CD8-positive, alpha-beta memory T cell (primary cell): ENCODE results near the gene ACP3. TPM values are rescaled to one million over a fixed set of nuclear protein-coding genes. Genes with fewer than 3 reads are reported as not detected.

Source experiments
- CTCF ChIA-PET: fragments of 350-600 bp; sonication (Branson Sonifier 250); formaldehyde crosslinking; loops from one replicate; lab custom pipeline; 2021; ENCODE audit warnings: antibody characterized with exemption; lab: Charles Lee
- POLR2A ChIA-PET: fragments of 350-600 bp; sonication (Branson Sonifier 250); formaldehyde crosslinking; loops from one replicate; lab custom pipeline; 2021; ENCODE audit warnings: antibody characterized with exemption; lab: Charles Lee
- DNase-seq, 5 donors: peaks; one replicate each; pipeline versions ENCODE4 v3.0.0 to v3.0.0-alpha.2; 2020 to 2022; ENCODE audit warnings: mixed read lengths in 1 of 5
- H3K27ac ChIP-seq: one replicate; pipeline ENCODE4 v1.7.0; 2013; ENCODE audit warnings: low read depth, mild to moderate bottlenecking, low read length, moderate library complexity
- H3K27me3 ChIP-seq: 2 replicates; pipeline ENCODE4 v1.7.0; 2013; ENCODE audit warnings: low read length, mild to moderate bottlenecking; ENCODE audit not compliant: insufficient read depth, poor library complexity, severe bottlenecking
- H3K36me3 ChIP-seq: 2 replicates; pipeline ENCODE4 v1.7.0; 2013; ENCODE audit warnings: mild to moderate bottlenecking, low read length, moderate library complexity; ENCODE audit not compliant: insufficient read depth
- H3K4me1 ChIP-seq: 2 replicates; pipeline ENCODE4 v1.7.0; 2013; ENCODE audit warnings: mild to moderate bottlenecking, low read length, moderate library complexity; ENCODE audit not compliant: insufficient read depth
- H3K4me3 ChIP-seq: 2 replicates; pipeline ENCODE4 v1.7.0; 2013; ENCODE audit warnings: mild to moderate bottlenecking, low read length
- H3K9me3 ChIP-seq: 2 replicates; pipeline ENCODE4 v1.7.0; 2013; ENCODE audit warnings: mild to moderate bottlenecking, low read length
- H3K27ac Mint-ChIP-seq, 8 donors: one replicate each; pipeline ENCODE4 v1.8.0; 2020 to 2021; ENCODE audit warnings: mixed read lengths in 8 of 8, mild to moderate bottlenecking in 6 of 8, inconsistent platforms in 3 of 8, moderate library complexity in 3 of 8
- H3K27me3 Mint-ChIP-seq, 2 donors: one replicate each; pipeline ENCODE4 v1.8.0; 2020 to 2021; ENCODE audit warnings: mixed read lengths in 2 of 2, mild to moderate bottlenecking in 1 of 2, moderate library complexity in 1 of 2
- H3K36me3 Mint-ChIP-seq, 3 donors: one replicate each; pipeline ENCODE4 v1.8.0; 2020 to 2021; ENCODE audit warnings: mixed read lengths in 3 of 3, inconsistent platforms in 1 of 3, mild to moderate bottlenecking in 1 of 3
- H3K4me1 Mint-ChIP-seq, 3 donors: one replicate each; pipeline ENCODE4 v1.8.0; 2020 to 2021; ENCODE audit warnings: mixed read lengths in 3 of 3, inconsistent platforms in 1 of 3, mild to moderate bottlenecking in 1 of 3
- H3K4me3 Mint-ChIP-seq, 7 donors: one replicate each; pipeline ENCODE4 v1.8.0; 2020 to 2021; ENCODE audit warnings: mixed read lengths in 7 of 7, mild to moderate bottlenecking in 6 of 7, moderate library complexity in 4 of 7, inconsistent platforms in 2 of 7
- H3K9me3 Mint-ChIP-seq, 5 donors: one replicate each; pipeline ENCODE4 v1.8.0; 2020 to 2022; ENCODE audit warnings: mixed read lengths in 5 of 5, mild to moderate bottlenecking in 3 of 5, moderate library complexity in 2 of 5, inconsistent platforms in 1 of 5
- polyA plus RNA-seq: library from polyadenylated mRNA; unstranded; fragments of 300-500 nt; fragmentation: Illumina TruSeq; gene quantifications from one replicate; pipeline ENCODE4 v1.2.3, GENCODE V29; 2021
- total RNA-seq, 2 experiments: library from RNA; stranded (reverse); gene quantifications; one replicate each; pipeline ENCODE4 v1.2.3, GENCODE V29; 2021

ACP3 gene
- not detected for total RNA-seq
- not detected for polyA plus RNA-seq

GRCh38 chr3:132317229-132317948 lies at the start of gene ACP3:
TSS of gene ACP3 (plus strand) at chr3:132317407. CDS start at chr3:132317457, 50 bp downstream.
- POLR2A ChIA-PET = no interaction called here
- no peaks in the 10 kb centered on the region for H3K9me3 ChIP-seq
- H3K27ac ChIP-seq = no peak within 1 kb of the TSS
- no peaks in the 10 kb centered on the region for H3K27me3 ChIP-seq
- H3K36me3 ChIP-seq = no peaks in the 10 kb centered on the region
- peaks cover 8 to 41% of the 10 kb centered on the region in 2 donors for H3K27me3 Mint-ChIP-seq
- H3K4me1 ChIP-seq = no peaks in the 10 kb centered on the region
- peaks cover 0 to 2% (median 0%) of the 10 kb centered on the region in 5 donors for H3K9me3 Mint-ChIP-seq
- CTCF ChIA-PET = no interaction called here
- no peak within 1 kb of the TSS for H3K4me3 Mint-ChIP-seq
- H3K4me3 ChIP-seq = no peak within 1 kb of the TSS
- no peak for DNase-seq
- H3K36me3 Mint-ChIP-seq = no peaks in the 10 kb centered on the region
- no peaks in the 10 kb centered on the region for H3K4me1 Mint-ChIP-seq
- no peak within 1 kb of the TSS for H3K27ac Mint-ChIP-seq

GRCh38 chr3:132268956-132269355 lies 48.3 kb upstream of the ACP3 start:
- Histone ChIP-seq H3K36me3 (no peaks in the 10 kb centered on the region), H3K27ac (no peak overlapping the region), H3K27me3 (no peaks in the 10 kb centered on the region), H3K4me3 (no peak overlapping the region), H3K4me1 (no peaks in the 10 kb centered on the region), H3K9me3 (no peaks in the 10 kb centered on the region)
- Mint-ChIP-seq H3K27me3 (peaks cover 3 to 16% of the 10 kb centered on the region in 2 donors), H3K36me3 (no peaks in the 10 kb centered on the region), H3K9me3 (no peaks in the 10 kb centered on the region), H3K4me1 (no peaks in the 10 kb centered on the region), H3K4me3 (no peak overlapping the region), H3K27ac (no peak overlapping the region)
- no peak for DNase-seq
- ChIA-PET CTCF (no interaction called here), POLR2A (no interaction called here)

- ChIA-PET CTCF (interaction anchor here (1.0 kb wide), 1 partner anchor 12 kb away, joined by 4 read pairs; no protein-coding TSS in a partner anchor), POLR2A (no interaction called here)
- Histone ChIP-seq H3K4me3 (no peak overlapping the region), H3K36me3 (no peaks in the 10 kb centered on the region), H3K9me3 (no peaks in the 10 kb centered on the region), H3K27ac (no peak overlapping the region), H3K4me1 (no peaks in the 10 kb centered on the region), H3K27me3 (no peaks in the 10 kb centered on the region)
- Mint-ChIP-seq H3K27ac (no peak overlapping the region), H3K27me3 (peaks cover 2 to 9% of the 10 kb centered on the region in 2 donors), H3K4me3 (no peak overlapping the region), H3K36me3 (no peaks in the 10 kb centered on the region), H3K4me1 (no peaks in the 10 kb centered on the region), H3K9me3 (peaks cover 6 to 13% (median 8%) of the 10 kb centered on the region in 5 donors)
- no peak for DNase-seq
These were observed 44.2 kb upstream of the ACP3 start for GRCh38 chr3:132273036-132273435.

- Histone ChIP-seq H3K27me3 (no peaks in the 10 kb centered on the region), H3K4me3 (no peak overlapping the region), H3K9me3 (no peaks in the 10 kb centered on the region), H3K36me3 (no peaks in the 10 kb centered on the region), H3K27ac (no peak overlapping the region), H3K4me1 (no peaks in the 10 kb centered on the region)
- peaks cover 6 to 14% (median 12%) of the 10 kb centered on the region in 5 donors for H3K9me3 Mint-ChIP-seq
- DNase-seq = no peak
- peaks cover 1 to 4% of the 10 kb centered on the region in 2 donors for H3K27me3 Mint-ChIP-seq
- POLR2A ChIA-PET = no interaction called here
- H3K4me1 Mint-ChIP-seq = no peaks in the 10 kb centered on the region
- no peak overlapping the region for H3K27ac Mint-ChIP-seq
- H3K36me3 Mint-ChIP-seq = no peaks in the 10 kb centered on the region
- no peak overlapping the region for H3K4me3 Mint-ChIP-seq
- CTCF ChIA-PET = no interaction called here
These were observed 40.8 kb upstream of the ACP3 start for GRCh38 chr3:132276228-132276906.

GRCh38 chr3:132279030-132279429 lies 38.2 kb upstream of the ACP3 start:
- Mint-ChIP-seq H3K4me3 (no peak overlapping the region), H3K27ac (no peak overlapping the region), H3K27me3 (peaks cover 1 to 7% of the 10 kb centered on the region in 2 donors), H3K9me3 (peaks cover 6 to 14% (median 12%) of the 10 kb centered on the region in 5 donors), H3K36me3 (no peaks in the 10 kb centered on the region), H3K4me1 (no peaks in the 10 kb centered on the region)
- Histone ChIP-seq H3K4me1 (no peaks in the 10 kb centered on the region), H3K27me3 (no peaks in the 10 kb centered on the region), H3K27ac (no peak overlapping the region), H3K9me3 (no peaks in the 10 kb centered on the region), H3K4me3 (no peak overlapping the region), H3K36me3 (no peaks in the 10 kb centered on the region)
- ChIA-PET CTCF (no interaction called here), POLR2A (no interaction called here)
- DNase-seq = no peak

GRCh38 chr3:132283440-132283839 lies 33.8 kb upstream of the ACP3 start:
- Histone ChIP-seq H3K4me1 (no peaks in the 10 kb centered on the region), H3K9me3 (no peaks in the 10 kb centered on the region), H3K4me3 (no peak overlapping the region), H3K27me3 (no peaks in the 10 kb centered on the region), H3K36me3 (no peaks in the 10 kb centered on the region), H3K27ac (no peak overlapping the region)
- Mint-ChIP-seq H3K9me3 (peaks cover 0 to 5% (median 0%) of the 10 kb centered on the region in 5 donors), H3K36me3 (no peaks in the 10 kb centered on the region), H3K27me3 (peaks cover 4 to 22% of the 10 kb centered on the region in 2 donors), H3K4me1 (no peaks in the 10 kb centered on the region), H3K27ac (no peak overlapping the region), H3K4me3 (no peak overlapping the region)
- ChIA-PET POLR2A (no interaction called here), CTCF (interaction anchor here (0.6 kb wide), 1 partner anchor 690 kb away, joined by 3 read pairs; no protein-coding TSS in a partner anchor)
- no peak for DNase-seq

GRCh38 chr3:132283916-132284405 lies 33.2 kb upstream of the ACP3 start:
- Histone ChIP-seq H3K9me3 (no peaks in the 10 kb centered on the region), H3K4me3 (no peak overlapping the region), H3K27me3 (no peaks in the 10 kb centered on the region), H3K4me1 (no peaks in the 10 kb centered on the region), H3K36me3 (no peaks in the 10 kb centered on the region), H3K27ac (no peak overlapping the region)
- Mint-ChIP-seq H3K9me3 (peaks cover 0 to 5% (median 0%) of the 10 kb centered on the region in 5 donors), H3K36me3 (no peaks in the 10 kb centered on the region), H3K27me3 (peaks cover 4 to 23% of the 10 kb centered on the region in 2 donors), H3K4me3 (no peak overlapping the region), H3K27ac (no peak overlapping the region), H3K4me1 (no peaks in the 10 kb centered on the region)
- CTCF ChIA-PET = no interaction called here
- POLR2A ChIA-PET = no interaction called here
- DNase-seq = no peak
